ENCODE data around the gene IQCH.

DNA sequence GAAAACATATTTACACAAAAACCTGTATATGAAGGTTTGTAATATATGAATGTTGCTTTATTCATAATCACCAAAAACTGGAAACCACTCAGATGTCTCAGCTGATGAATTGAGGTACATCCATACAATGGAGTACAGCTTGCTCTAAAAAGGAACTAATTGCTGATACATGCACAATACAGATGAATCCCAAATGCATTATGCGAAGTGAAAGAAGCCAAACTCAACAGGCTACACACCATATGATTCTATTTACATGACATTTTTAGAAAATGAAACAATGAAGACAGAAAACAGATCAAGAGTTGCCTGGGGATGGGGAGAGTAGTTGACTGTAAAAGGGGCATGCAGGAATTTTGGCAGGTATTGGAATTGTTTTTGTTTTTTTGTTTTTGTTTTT, 95.5 kb downstream of the IQCH start:
- TF ChIP-seq, protein P1, sequence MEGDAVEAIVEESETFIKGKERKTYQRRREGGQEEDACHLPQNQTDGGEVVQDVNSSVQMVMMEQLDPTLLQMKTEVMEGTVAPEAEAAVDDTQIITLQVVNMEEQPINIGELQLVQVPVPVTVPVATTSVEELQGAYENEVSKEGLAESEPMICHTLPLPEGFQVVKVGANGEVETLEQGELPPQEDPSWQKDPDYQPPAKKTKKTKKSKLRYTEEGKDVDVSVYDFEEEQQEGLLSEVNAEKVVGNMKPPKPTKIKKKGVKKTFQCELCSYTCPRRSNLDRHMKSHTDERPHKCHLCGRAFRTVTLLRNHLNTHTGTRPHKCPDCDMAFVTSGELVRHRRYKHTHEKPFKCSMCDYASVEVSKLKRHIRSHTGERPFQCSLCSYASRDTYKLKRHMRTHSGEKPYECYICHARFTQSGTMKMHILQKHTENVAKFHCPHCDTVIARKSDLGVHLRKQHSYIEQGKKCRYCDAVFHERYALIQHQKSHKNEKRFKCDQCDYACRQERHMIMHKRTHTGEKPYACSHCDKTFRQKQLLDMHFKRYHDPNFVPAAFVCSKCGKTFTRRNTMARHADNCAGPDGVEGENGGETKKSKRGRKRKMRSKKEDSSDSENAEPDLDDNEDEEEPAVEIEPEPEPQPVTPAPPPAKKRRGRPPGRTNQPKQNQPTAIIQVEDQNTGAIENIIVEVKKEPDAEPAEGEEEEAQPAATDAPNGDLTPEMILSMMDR (IDR thresholded peaks at IDR 0.05): no peak
- TF ChIP-seq EP300 (IDR thresholded peaks at IDR 0.05) (no peak), POLR2A (IDR thresholded peaks at IDR 0.05) (no peak)

All from sigmoid colon (tissue), 4 donors.